HCT116 (cell line): Measurements from ENCODE around the gene IFIT3. TPM values are rescaled to one million over a fixed set of nuclear protein-coding genes. Genes with fewer than 3 reads are reported as not detected.
"Not testable (repeated sequence)": the region's sequence is repeated elsewhere in the genome, so short reads cannot be mapped to it uniquely, and the experiment has no call there.

Experiments
- ATAC-seq: fragments of 200-7000 bp; cut with Tn5 transposase; 2 replicates; pipeline ENCODE4 v1.9.1; 2020; ENCODE audit warnings: mild to moderate bottlenecking, moderate library complexity
- BruUV-seq: library from RNA; stranded (reverse); fragments of 400-500 nt; replicated peaks from 2 replicates; lab custom pipeline; 2021; lab: Mats Ljungman, UMichigan
- CTCF ChIA-PET: fragments of 300-600 bp; sonication (Branson Sonifier 250); formaldehyde crosslinking; loops from one replicate; lab custom pipeline; 2021; ENCODE audit warnings: antibody characterized with exemption; lab: Charles Lee
- POLR2A ChIA-PET: fragments of 300-600, 350-600 bp; sonication (Branson Sonifier 250); formaldehyde crosslinking; loops from one replicate; lab custom pipeline; 2021; ENCODE audit warnings: antibody characterized with exemption; lab: Charles Lee
- RAD21 ChIA-PET, 2 experiments: fragments of 300-600 bp; sonication (Branson Sonifier 250); formaldehyde crosslinking; loops; one replicate each; lab custom pipeline; 2023; ENCODE audit warnings: low total read pairs in 2 of 2; ENCODE audit not compliant: uncharacterized antibody in 2 of 2, unreplicated experiment in 2 of 2, low non-redundant PET in 1 of 2; lab: Charles Lee
- DNase-seq: peaks from one replicate; pipeline ENCODE4 v3.0.0-alpha.2; 2010; ENCODE audit warnings: low read depth, low spot score
- H2AFZ ChIP-seq: fragments of 200-600 bp; shearing (Covaris generic), sonication (generic); 2 replicates; pipeline ENCODE4 v1.6.1; 2017; ENCODE audit warnings: low read depth, mixed run types, mixed read lengths, antibody characterized with exemption, low read length; ENCODE audit not compliant: poor library complexity, severe bottlenecking
- H3K27ac ChIP-seq: 2 replicates; pipeline ENCODE4 v1.5.1; 2012; ENCODE audit warnings: low read depth, low read length
- H3K27me3 ChIP-seq: fragments of 200-600 bp; sonication (generic); 2 replicates; pipeline ENCODE4 v1.6.1; 2016; ENCODE audit warnings: mixed run types, low read length, mixed read lengths; ENCODE audit not compliant: insufficient read depth
- H3K36me3 ChIP-seq, 2 experiments: fragments of 200-500 bp in 1 of 2; fragments of 200-600 bp in 1 of 2; sonication (Bioruptor generic) in 1 of 2; sonication (generic) in 1 of 2; 2 replicates each; pipeline versions ENCODE4 v1.5.1 to v1.6.1; 2014 to 2016; ENCODE audit warnings: low read length in 2 of 2, inconsistent platforms in 1 of 2, mixed read lengths in 1 of 2, mixed run types in 1 of 2; ENCODE audit not compliant: insufficient read depth in 2 of 2, control insufficient read depth in 1 of 2
- H3K4me1 ChIP-seq, 2 experiments: fragments of 200-600 bp in 1 of 2; sonication (generic) in 1 of 2; 2 replicates each; pipeline versions ENCODE4 v1.5.1 to v1.6.1; 2012 to 2017; ENCODE audit warnings: low read length in 2 of 2, inconsistent platforms in 1 of 2, mild to moderate bottlenecking in 1 of 2, mixed read lengths in 1 of 2, mixed run types in 1 of 2, moderate library complexity in 1 of 2; ENCODE audit not compliant: insufficient read depth in 2 of 2, control insufficient read depth in 1 of 2
- H3K4me2 ChIP-seq: fragments of 200-600 bp; sonication (generic); 2 replicates; pipeline ENCODE4 v1.6.1; 2017; ENCODE audit warnings: mixed run types, low read length, mixed read lengths
- H3K4me3 ChIP-seq, 2 experiments: fragments of 200-600 bp in 1 of 2; sonication (generic) in 1 of 2; replicated peaks in 1 of 2; 2 replicates each; pipeline ENCODE4 v1.5.1; 2011 to 2016; ENCODE audit warnings: low read length in 2 of 2, control low read depth in 1 of 2, low read depth in 1 of 2, mild to moderate bottlenecking in 1 of 2, mixed read lengths in 1 of 2, mixed run types in 1 of 2
- H3K79me2 ChIP-seq: fragments of 200-600 bp; sonication (generic); 2 replicates; pipeline ENCODE4 v1.6.1; 2017; ENCODE audit warnings: mild to moderate bottlenecking, mixed run types, low read length, moderate library complexity, mixed read lengths; ENCODE audit not compliant: insufficient read depth
- H3K9ac ChIP-seq: fragments of 200-600 bp; sonication (generic); 2 replicates; pipeline ENCODE4 v1.6.1; 2016; ENCODE audit warnings: low read length, mixed read lengths
- H3K9me2 ChIP-seq: fragments of 200-600 bp; sonication (generic), shearing (Covaris generic); 2 replicates; pipeline ENCODE4 v1.6.1; 2017; ENCODE audit warnings: mixed run types, mild to moderate bottlenecking, moderate library complexity; ENCODE audit not compliant: insufficient read depth
- H3K9me3 ChIP-seq, 2 experiments: fragments of 200-500 bp in 1 of 2; fragments of 200-600 bp in 1 of 2; sonication (Bioruptor generic) in 1 of 2; sonication (generic) in 1 of 2; 2 replicates each; pipeline ENCODE4 v1.6.1; 2014 to 2017; ENCODE audit warnings: low read length in 2 of 2, mixed read lengths in 2 of 2, inconsistent platforms in 1 of 2, low read depth in 1 of 2, mild to moderate bottlenecking in 1 of 2, mixed run types in 1 of 2, moderate library complexity in 1 of 2; ENCODE audit not compliant: control insufficient read depth in 1 of 2, insufficient read depth in 1 of 2
- H4K20me1 ChIP-seq: fragments of 200-600 bp; sonication (generic), shearing (Covaris generic); 2 replicates; pipeline ENCODE4 v1.6.1; 2017; ENCODE audit warnings: mixed run types, mild to moderate bottlenecking, moderate library complexity; ENCODE audit not compliant: insufficient read depth
- CBX3 ChIP-seq: IDR thresholded peaks from 2 replicates; pipeline ENCODE4 v1.6.1; 2012; ENCODE audit warnings: low read depth
- CTCF ChIP-seq, 3 experiments: fragments of 200-600 bp in 1 of 3; sonication (generic) in 1 of 3; IDR thresholded peaks in 2 of 3; conservative IDR thresholded peaks in 1 of 3; 2 replicates each; pipeline ENCODE4 v1.5.1; 2012 to 2017; ENCODE audit warnings: low read depth in 2 of 3, low read length in 2 of 3, antibody characterized with exemption in 1 of 3, borderline replicate concordance in 1 of 3, control low read depth in 1 of 3, mild to moderate bottlenecking in 1 of 3, mixed read lengths in 1 of 3, mixed run types in 1 of 3, moderate library complexity in 1 of 3; ENCODE audit not compliant: insufficient read depth in 1 of 3
- EGR1 ChIP-seq: IDR thresholded peaks from 2 replicates; pipeline ENCODE4 v1.6.1; 2012; ENCODE audit warnings: low read depth
- ELF1 ChIP-seq: IDR thresholded peaks from 2 replicates; pipeline ENCODE4 v1.6.1; 2012; ENCODE audit warnings: low read depth, borderline replicate concordance
- EZH2 ChIP-seq: fragments of 200-600 bp; sonication (generic); IDR thresholded peaks from 2 replicates; pipeline ENCODE4 v1.6.1; 2017; ENCODE audit warnings: antibody characterized with exemption, mixed run types
- FOSL1 ChIP-seq: IDR thresholded peaks from 2 replicates; pipeline ENCODE4 v1.6.1; 2012; ENCODE audit warnings: low read depth
- JUND ChIP-seq: IDR thresholded peaks from 2 replicates; pipeline ENCODE4 v1.6.1; 2012
- POLR2A ChIP-seq: IDR thresholded peaks from 2 replicates; pipeline ENCODE4 v1.7.0; 2011; ENCODE audit warnings: borderline replicate concordance; ENCODE audit not compliant: insufficient read depth, insufficient read length; ENCODE audit errors: extremely low read depth
- SIN3A ChIP-seq: IDR thresholded peaks from 2 replicates; pipeline ENCODE4 v1.6.1; 2012; ENCODE audit warnings: low read depth
- SP1 ChIP-seq: IDR thresholded peaks from 2 replicates; pipeline ENCODE4 v1.6.1; 2012; ENCODE audit warnings: low read depth
- SRF ChIP-seq: IDR thresholded peaks from 2 replicates; pipeline ENCODE4 v1.6.1; 2012; ENCODE audit warnings: low read depth
- TCF7L2 ChIP-seq: IDR thresholded peaks from 2 replicates; pipeline ENCODE4 v1.7.0; 2011; ENCODE audit warnings: borderline replicate concordance, inconsistent platforms; ENCODE audit not compliant: insufficient read depth, insufficient read length; ENCODE audit errors: extremely low read depth
- YY1 ChIP-seq: IDR thresholded peaks from 2 replicates; pipeline ENCODE4 v1.6.1; 2011; ENCODE audit warnings: low read length, low read depth, moderate library complexity, mild to moderate bottlenecking; ENCODE audit not compliant: insufficient replicate concordance; ENCODE audit errors: extremely low read depth
- ZFX ChIP-seq: fragments of 450-650 bp; IDR thresholded peaks from 2 replicates; pipeline ENCODE4 v1.6.1; 2017
- ZNF274 ChIP-seq: fragments of 200-500 bp; sonication (Bioruptor generic); IDR thresholded peaks from 2 replicates; pipeline ENCODE4 v1.6.1; 2014; ENCODE audit warnings: mild to moderate bottlenecking, low read depth, low read length, inconsistent platforms
- intact Hi-C: fragments of 100-400 bp; cut with micrococcal nuclease; formaldehyde crosslinking; loops from 2 replicates; pipeline ENCODE4 v1.10.0; 2022
- total RNA-seq: library from RNA; stranded (reverse); gene quantifications from one replicate; pipeline ENCODE4 v1.2.1, GENCODE V29; 2021; ENCODE audit not compliant: unreplicated experiment
- TF ChIP-seq, protein P1 (sequence below): IDR thresholded peaks from 2 replicates; pipeline ENCODE4 v1.6.1; 2012; ENCODE audit warnings: low read depth
- TF ChIP-seq, protein P2 (sequence below): IDR thresholded peaks from 2 replicates; pipeline ENCODE4 v1.6.1; 2012

The IFIT3 gene
- total RNA-seq, 1 experiment from 2014 or later: 1.1 TPM

GRCh38 chr10:89329151-89329550 is 1.4 kb downstream of the IFIT3 start:
- no peaks in the 10 kb centered on the region for H4K20me1 ChIP-seq
- BruUV-seq: no TSS peak
- no peaks in the 10 kb centered on the region for H3K9me3 ChIP-seq
- H3K27me3 ChIP-seq: no peaks in the 10 kb centered on the region
- no peak overlapping the region for H3K4me3 ChIP-seq
- RAD21 ChIA-PET: no interaction called here
- TF ChIP-seq SIN3A (no peak), ELF1 (no peak), TCF7L2 (no peak), POLR2A (no peak), ZNF274 (no peak), CTCF (IDR thresholded peaks at IDR 0.05 in 2 of 3, conservative IDR thresholded peaks at IDR 0.05 in 1 of 3; ENCODE audit: borderline replicate concordance in 1 of 3, insufficient read depth in 1 of 3, low read depth in 2 of 3, low read length in 2 of 3) (no peak), ZFX (no peak), JUND (no peak), EZH2 (no peak), FOSL1 (no peak), CBX3 (no peak), YY1 (no peak), SRF (no peak), SP1 (no peak), EGR1 (no peak)
- TF ChIP-seq, protein P1, sequence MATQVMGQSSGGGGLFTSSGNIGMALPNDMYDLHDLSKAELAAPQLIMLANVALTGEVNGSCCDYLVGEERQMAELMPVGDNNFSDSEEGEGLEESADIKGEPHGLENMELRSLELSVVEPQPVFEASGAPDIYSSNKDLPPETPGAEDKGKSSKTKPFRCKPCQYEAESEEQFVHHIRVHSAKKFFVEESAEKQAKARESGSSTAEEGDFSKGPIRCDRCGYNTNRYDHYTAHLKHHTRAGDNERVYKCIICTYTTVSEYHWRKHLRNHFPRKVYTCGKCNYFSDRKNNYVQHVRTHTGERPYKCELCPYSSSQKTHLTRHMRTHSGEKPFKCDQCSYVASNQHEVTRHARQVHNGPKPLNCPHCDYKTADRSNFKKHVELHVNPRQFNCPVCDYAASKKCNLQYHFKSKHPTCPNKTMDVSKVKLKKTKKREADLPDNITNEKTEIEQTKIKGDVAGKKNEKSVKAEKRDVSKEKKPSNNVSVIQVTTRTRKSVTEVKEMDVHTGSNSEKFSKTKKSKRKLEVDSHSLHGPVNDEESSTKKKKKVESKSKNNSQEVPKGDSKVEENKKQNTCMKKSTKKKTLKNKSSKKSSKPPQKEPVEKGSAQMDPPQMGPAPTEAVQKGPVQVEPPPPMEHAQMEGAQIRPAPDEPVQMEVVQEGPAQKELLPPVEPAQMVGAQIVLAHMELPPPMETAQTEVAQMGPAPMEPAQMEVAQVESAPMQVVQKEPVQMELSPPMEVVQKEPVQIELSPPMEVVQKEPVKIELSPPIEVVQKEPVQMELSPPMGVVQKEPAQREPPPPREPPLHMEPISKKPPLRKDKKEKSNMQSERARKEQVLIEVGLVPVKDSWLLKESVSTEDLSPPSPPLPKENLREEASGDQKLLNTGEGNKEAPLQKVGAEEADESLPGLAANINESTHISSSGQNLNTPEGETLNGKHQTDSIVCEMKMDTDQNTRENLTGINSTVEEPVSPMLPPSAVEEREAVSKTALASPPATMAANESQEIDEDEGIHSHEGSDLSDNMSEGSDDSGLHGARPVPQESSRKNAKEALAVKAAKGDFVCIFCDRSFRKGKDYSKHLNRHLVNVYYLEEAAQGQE: no peak
- TF ChIP-seq, protein P2, sequence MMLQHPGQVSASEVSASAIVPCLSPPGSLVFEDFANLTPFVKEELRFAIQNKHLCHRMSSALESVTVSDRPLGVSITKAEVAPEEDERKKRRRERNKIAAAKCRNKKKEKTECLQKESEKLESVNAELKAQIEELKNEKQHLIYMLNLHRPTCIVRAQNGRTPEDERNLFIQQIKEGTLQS: no peak
- H3K4me2 ChIP-seq: no peak overlapping the region
- H3K9me2 ChIP-seq: no peaks in the 10 kb centered on the region
- H3K36me3 ChIP-seq: no peaks in the 10 kb centered on the region
- no peak overlapping the region for H2AFZ ChIP-seq
- no peak overlapping the region for H3K9ac ChIP-seq
- DNase-seq (no peak), ATAC-seq (no peak)
- H3K79me2 ChIP-seq: no peaks in the 10 kb centered on the region
- H3K4me1 ChIP-seq: peaks cover 12 to 30% of the 10 kb centered on the region in 2 experiments; a peak in 3 of 4 replicates
- H3K27ac ChIP-seq: no peak overlapping the region
- intact Hi-C loops: no loop called here
- CTCF ChIA-PET: no interaction called here
- POLR2A ChIA-PET: interaction anchor here (1.3 to 1.4 kb wide), 2 partner anchors 8 to 35 kb away, joined by 3 to 7 read pairs; no protein-coding TSS in a partner anchor

DNA sequence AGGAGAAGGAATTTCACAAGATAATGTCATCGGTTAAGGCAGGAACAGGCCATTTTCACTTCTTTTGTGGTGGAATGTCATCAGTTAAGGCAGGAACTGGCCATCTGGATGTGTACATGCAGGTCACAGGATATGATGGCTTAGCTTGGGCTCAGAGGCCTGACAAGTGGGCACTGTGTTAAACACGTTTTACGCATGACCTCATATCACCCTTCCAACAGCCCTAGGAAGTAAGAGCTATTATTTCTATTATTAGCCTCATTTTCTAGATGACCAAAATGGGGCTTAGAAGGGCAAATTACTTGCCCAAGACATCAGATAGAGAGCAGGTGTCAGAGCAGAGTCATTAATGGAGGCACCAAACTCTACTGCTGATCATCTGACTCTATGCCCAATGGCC is 2.2 kb downstream of the IFIT3 start:
- POLR2A ChIA-PET, intact Hi-C loops, RAD21 ChIA-PET: not testable (repeated sequence)

More for the DNA sequence above, 2.2 kb downstream of the IFIT3 start:
- H3K36me3 ChIP-seq, H3K4me2 ChIP-seq, H3K27ac ChIP-seq, ATAC-seq, H3K79me2 ChIP-seq, H3K4me3 ChIP-seq, H3K9ac ChIP-seq, H3K9me3 ChIP-seq, H3K27me3 ChIP-seq, CTCF ChIA-PET, H4K20me1 ChIP-seq, BruUV-seq, H2AFZ ChIP-seq, H3K9me2 ChIP-seq, DNase-seq: not testable (repeated sequence)
- H3K4me1 ChIP-seq: peaks cover 12 to 30% of the 10 kb centered on the region in 2 experiments; a peak in 3 of 4 replicates
